ENCODE results near the gene P3H3. TPM values are rescaled to one million over a fixed set of nuclear protein-coding genes. Genes with fewer than 3 reads are reported as not detected.
A peak's percentile ranks its signal among the peaks of the same experiment; 100 is the strongest.

P3H3 gene
- total RNA-seq, 2 experiments from 2014 or later: 0.26 TPM; not detected in 1

GRCh38 chr12:6822426-6823135 is 5.6 kb upstream of the P3H3 start:
- Mint-ChIP-seq H3K4me1 (ENCODE audit: low read depth) (peaks cover 26% of the 10 kb centered on the region), H3K4me3 (no peak overlapping the region), H3K27me3 (ENCODE audit: low read depth) (peaks cover 62% of the 10 kb centered on the region), H3K36me3 (ENCODE audit: low read depth) (no peaks in the 10 kb centered on the region), H3K27ac (no peak overlapping the region), H3K9me3 (ENCODE audit: insufficient read depth) (no peaks in the 10 kb centered on the region)
- ChIA-PET POLR2A (interaction anchor here (1.3 to 1.7 kb wide), 3 partner anchors 30 to 98 kb away, joined by 3 to 10 read pairs (median 3); partner anchors contain the start of gene MLF2), CTCF (interaction anchor here (1.0 to 10.3 kb wide), 4 partner anchors 12 to 69 kb away, joined by 3 to 116 read pairs (median 14); partner anchors contain the start of gene MLF2)
- DNase-seq: no peak
- no peak for ATAC-seq

DNA sequence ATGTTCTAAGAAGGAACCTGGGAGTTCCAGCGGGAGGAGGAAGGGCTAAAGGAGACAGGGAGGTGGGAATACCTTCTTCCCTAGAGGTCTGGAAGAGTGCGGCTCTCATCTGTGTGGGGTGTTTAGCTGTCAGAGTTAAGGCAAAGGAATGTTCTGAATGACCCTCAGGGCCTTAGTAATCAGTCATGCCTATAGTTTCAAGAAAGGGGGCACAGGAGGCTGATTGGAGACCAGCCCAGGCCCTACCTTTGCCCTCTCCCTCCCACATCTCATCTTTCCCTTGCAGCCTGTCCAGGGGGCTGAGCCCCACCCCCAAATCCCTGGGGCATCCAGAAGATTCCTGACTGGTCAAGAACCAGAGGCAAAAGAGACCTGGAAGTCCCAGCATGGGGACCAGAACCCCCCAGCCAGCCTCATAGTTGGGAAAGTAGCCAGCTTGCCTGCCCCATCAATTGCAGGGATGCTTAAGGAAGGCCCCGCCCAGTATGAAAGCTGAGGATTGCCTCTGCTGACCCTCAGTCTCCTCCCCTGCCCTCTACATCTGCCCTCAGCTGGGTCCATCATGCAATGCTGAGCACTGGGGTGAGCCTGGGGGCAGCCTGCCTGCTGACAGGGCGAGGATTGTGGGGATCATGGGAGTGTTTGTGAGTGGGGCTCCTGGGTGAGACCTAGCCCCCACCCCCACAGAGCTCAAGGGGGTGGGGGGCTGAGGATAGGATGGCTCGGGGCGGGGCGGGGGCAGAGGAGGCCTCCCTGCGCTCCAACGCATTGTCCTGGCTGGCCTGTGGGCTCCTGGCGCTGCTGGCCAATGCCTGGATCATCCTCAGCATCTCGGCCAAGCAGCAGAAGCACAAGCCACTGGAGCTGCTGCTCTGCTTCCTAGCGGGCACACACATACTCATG is 4.8 kb upstream of the P3H3 start:
- no peak overlapping the region for H3K27ac Mint-ChIP-seq
- peaks cover 30% of the 10 kb centered on the region for H3K4me1 Mint-ChIP-seq (ENCODE audit: low read depth)
- DNase-seq: no peak
- peaks cover 66% of the 10 kb centered on the region for H3K27me3 Mint-ChIP-seq (ENCODE audit: low read depth)
- H3K4me3 Mint-ChIP-seq: no peak overlapping the region
- H3K36me3 Mint-ChIP-seq (ENCODE audit: low read depth): no peaks in the 10 kb centered on the region
- no peak for ATAC-seq
- ChIA-PET CTCF (interaction anchor here (1.0 to 10.3 kb wide), 7 partner anchors 11 to 203 kb away, joined by 3 to 116 read pairs (median 15); partner anchors contain the start of gene MLF2), POLR2A (interaction anchor here (1.1 to 1.7 kb wide), 3 partner anchors 30 to 100 kb away, joined by 3 to 10 read pairs (median 3); partner anchors contain the start of genes COPS7A and MLF2)
- H3K9me3 Mint-ChIP-seq (ENCODE audit: insufficient read depth): no peaks in the 10 kb centered on the region

- no peak overlapping the region for H3K4me3 Mint-ChIP-seq
- no peak for DNase-seq
- ChIA-PET CTCF (interaction anchor here (0.9 to 10.3 kb wide), 18 partner anchors 10 to 270 kb away, joined by 3 to 116 read pairs (median 7); partner anchors contain the start of genes CD4, CDCA3, LAG3 and MLF2), POLR2A (interaction anchor here (1.1 kb wide), 1 partner anchor 101 kb away, joined by 3 read pairs; the partner anchor contains the start of gene COPS7A)
- no peaks in the 10 kb centered on the region for H3K9me3 Mint-ChIP-seq (ENCODE audit: insufficient read depth)
- H3K27ac Mint-ChIP-seq: no peak overlapping the region
- ATAC-seq: no peak
- H3K4me1 Mint-ChIP-seq (ENCODE audit: low read depth): peaks cover 35% of the 10 kb centered on the region
- H3K36me3 Mint-ChIP-seq (ENCODE audit: low read depth): no peaks in the 10 kb centered on the region
- H3K27me3 Mint-ChIP-seq (ENCODE audit: low read depth): peaks cover 71% of the 10 kb centered on the region
Observed at GRCh38 chr12:6824085-6824775, 4.0 kb upstream of the P3H3 start.

DNA sequence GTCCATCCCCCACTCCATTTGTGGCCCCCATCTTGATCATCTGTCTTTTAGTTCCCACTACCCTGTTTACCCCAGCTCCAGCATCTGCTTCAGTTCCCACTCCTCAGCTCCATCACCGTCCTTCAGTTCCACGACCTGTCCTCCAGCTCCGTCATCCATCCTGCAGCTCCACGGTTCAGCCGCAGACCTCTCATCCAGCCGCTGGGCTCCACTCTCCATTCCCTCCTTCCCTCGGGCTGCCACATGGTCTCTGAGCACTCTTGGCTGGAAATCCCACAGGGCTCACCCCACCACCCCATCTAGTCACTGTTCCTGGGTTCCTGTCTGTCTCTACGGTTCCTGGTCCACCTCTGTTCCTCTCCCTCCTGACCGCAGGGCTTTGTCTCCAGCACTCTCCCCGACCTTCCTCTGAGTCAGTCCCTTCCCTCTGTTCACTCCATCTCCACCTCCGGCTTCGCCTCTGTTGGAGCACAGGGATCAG is 3.3 kb upstream of the P3H3 start:
- no peak overlapping the region for H3K27ac Mint-ChIP-seq
- H3K36me3 Mint-ChIP-seq (ENCODE audit: low read depth): no peaks in the 10 kb centered on the region
- no peaks in the 10 kb centered on the region for H3K9me3 Mint-ChIP-seq (ENCODE audit: insufficient read depth)
- no peak for DNase-seq
- no peak for ATAC-seq
- no peak overlapping the region for H3K4me3 Mint-ChIP-seq
- H3K4me1 Mint-ChIP-seq (ENCODE audit: low read depth): peaks cover 39% of the 10 kb centered on the region
- ChIA-PET CTCF (interaction anchor here (0.6 to 10.3 kb wide), 21 partner anchors 10 to 271 kb away, joined by 3 to 116 read pairs (median 5); partner anchors contain the start of genes CD4, CDCA3, LAG3 and MLF2), POLR2A (interaction anchor here (1.1 kb wide), 1 partner anchor 102 kb away, joined by 3 read pairs; the partner anchor contains the start of gene COPS7A)
- H3K27me3 Mint-ChIP-seq (ENCODE audit: low read depth): peaks cover 74% of the 10 kb centered on the region

GRCh38 chr12:6825398-6826124 is 2.6 kb upstream of the P3H3 start:
- Mint-ChIP-seq H3K36me3 (ENCODE audit: low read depth) (no peaks in the 10 kb centered on the region), H3K9me3 (ENCODE audit: insufficient read depth) (no peaks in the 10 kb centered on the region), H3K4me1 (ENCODE audit: low read depth) (peaks cover 38% of the 10 kb centered on the region), H3K27ac (no peak overlapping the region), H3K27me3 (ENCODE audit: low read depth) (peaks cover 74% of the 10 kb centered on the region), H3K4me3 (no peak overlapping the region)
- DNase-seq: peak; percentile 87
- peak; percentile 69 for ATAC-seq
- POLR2A ChIA-PET: interaction anchor here (0.8 kb wide), 1 partner anchor 51 kb away, joined by 3 read pairs; no protein-coding TSS in a partner anchor
- CTCF ChIA-PET: interaction anchor here (0.6 to 10.3 kb wide), 26 partner anchors 9 to 271 kb away, joined by 3 to 116 read pairs (median 5); partner anchors contain the start of genes CD4, CDCA3, LAG3 and MLF2

DNA sequence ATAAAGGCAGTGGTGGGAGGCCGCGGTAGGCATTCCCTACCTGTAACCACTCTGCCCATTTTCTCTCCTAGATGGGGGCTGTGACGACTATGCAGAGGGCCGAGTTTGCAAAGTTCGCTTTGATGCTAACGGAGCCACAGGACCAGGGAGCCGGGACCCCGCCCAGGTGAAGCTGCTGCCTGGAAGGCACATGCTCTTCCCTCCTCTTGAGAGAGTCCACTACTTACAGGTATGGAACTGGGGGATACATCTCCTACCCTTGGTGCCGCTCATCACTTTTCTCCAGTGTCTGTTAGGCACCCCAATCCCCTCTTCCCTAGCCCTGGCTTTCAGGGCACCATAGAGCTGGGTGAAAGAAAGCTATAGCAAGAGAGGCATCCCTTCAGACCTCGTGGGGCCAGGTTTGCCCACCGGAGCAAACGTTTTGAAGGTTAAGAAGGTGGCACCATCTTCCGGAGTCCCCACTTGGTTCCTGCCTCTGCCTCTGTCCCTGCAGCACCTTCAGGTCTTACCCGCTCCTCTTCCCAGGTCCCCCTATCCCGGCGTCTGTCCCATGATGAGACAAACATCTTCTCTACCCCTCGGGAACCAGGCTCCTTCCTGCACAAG is 2.0 kb upstream of the P3H3 start:
- Mint-ChIP-seq H3K36me3 (ENCODE audit: low read depth) (no peaks in the 10 kb centered on the region), H3K4me3 (no peak overlapping the region), H3K4me1 (ENCODE audit: low read depth) (peaks cover 31% of the 10 kb centered on the region), H3K27ac (no peak overlapping the region), H3K27me3 (ENCODE audit: low read depth) (peaks cover 73% of the 10 kb centered on the region), H3K9me3 (ENCODE audit: insufficient read depth) (no peaks in the 10 kb centered on the region)
- ATAC-seq (no peak), DNase-seq (no peak)
- CTCF ChIA-PET: interaction anchor here (0.8 to 10.3 kb wide), 16 partner anchors 9 to 255 kb away, joined by 3 to 116 read pairs (median 6); partner anchors contain the start of genes CD4, CDCA3, MLF2 and USP5
- POLR2A ChIA-PET: interaction anchor here (0.8 kb wide), 1 partner anchor 51 kb away, joined by 3 read pairs; no protein-coding TSS in a partner anchor

DNA sequence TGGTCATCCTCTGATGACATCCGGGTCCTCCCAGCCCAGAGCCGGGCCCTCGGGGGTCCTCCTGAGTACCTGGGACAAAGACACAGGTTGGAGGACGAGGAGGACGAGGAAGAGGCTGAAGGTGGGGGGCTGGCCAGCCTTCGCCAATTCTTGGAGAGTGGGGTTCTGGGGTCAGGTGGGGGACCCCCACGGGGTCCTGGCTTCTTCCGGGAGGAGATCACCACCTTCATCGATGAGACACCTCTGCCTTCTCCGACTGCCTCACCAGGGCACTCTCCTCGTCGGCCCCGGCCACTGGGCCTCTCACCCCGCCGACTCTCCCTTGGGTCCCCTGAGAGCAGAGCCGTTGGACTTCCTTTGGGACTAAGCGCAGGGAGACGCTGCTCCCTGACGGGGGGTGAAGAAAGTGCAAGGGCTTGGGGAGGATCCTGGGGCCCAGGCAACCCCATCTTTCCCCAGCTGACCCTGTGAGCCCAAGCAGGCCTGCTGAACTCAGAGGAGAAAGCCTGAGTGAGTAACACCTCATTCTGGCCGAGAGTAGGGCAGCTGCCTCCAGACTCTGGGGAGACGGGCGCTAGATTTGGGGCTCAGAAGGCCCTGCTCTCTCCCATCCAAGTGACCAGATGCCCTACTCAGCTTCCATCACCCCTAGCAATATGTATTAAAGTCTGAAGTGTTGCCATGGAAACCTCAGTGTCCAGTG is 1.3 kb upstream of the P3H3 start:
- no peak for ATAC-seq
- Mint-ChIP-seq H3K27ac (no peak overlapping the region), H3K4me3 (peak overlapping the region; percentile 37), H3K36me3 (ENCODE audit: low read depth) (no peaks in the 10 kb centered on the region), H3K4me1 (ENCODE audit: low read depth) (peaks cover 29% of the 10 kb centered on the region), H3K27me3 (ENCODE audit: low read depth) (peaks cover 74% of the 10 kb centered on the region), H3K9me3 (ENCODE audit: insufficient read depth) (no peaks in the 10 kb centered on the region)
- DNase-seq: no peak
- ChIA-PET POLR2A (no interaction called here), CTCF (interaction anchor here (0.9 to 10.3 kb wide), 13 partner anchors 8 to 74 kb away, joined by 3 to 116 read pairs (median 4); partner anchors contain the start of genes CD4, CDCA3, MLF2 and USP5)

GRCh38 chr12:6827437-6827911 is 733 bp upstream of the P3H3 start:
- ChIA-PET CTCF (interaction anchor here (0.9 to 10.3 kb wide), 6 partner anchors 8 to 74 kb away, joined by 3 to 116 read pairs (median 4); partner anchors contain the start of gene MLF2), POLR2A (no interaction called here)
- DNase-seq: peak; percentile 56
- Mint-ChIP-seq H3K4me3 (peak overlapping the region; percentile 37), H3K27me3 (ENCODE audit: low read depth) (peaks cover 68% of the 10 kb centered on the region), H3K36me3 (ENCODE audit: low read depth) (no peaks in the 10 kb centered on the region), H3K9me3 (ENCODE audit: insufficient read depth) (no peaks in the 10 kb centered on the region), H3K4me1 (ENCODE audit: low read depth) (peaks cover 24% of the 10 kb centered on the region), H3K27ac (no peak overlapping the region)
- ATAC-seq: no peak

DNA sequence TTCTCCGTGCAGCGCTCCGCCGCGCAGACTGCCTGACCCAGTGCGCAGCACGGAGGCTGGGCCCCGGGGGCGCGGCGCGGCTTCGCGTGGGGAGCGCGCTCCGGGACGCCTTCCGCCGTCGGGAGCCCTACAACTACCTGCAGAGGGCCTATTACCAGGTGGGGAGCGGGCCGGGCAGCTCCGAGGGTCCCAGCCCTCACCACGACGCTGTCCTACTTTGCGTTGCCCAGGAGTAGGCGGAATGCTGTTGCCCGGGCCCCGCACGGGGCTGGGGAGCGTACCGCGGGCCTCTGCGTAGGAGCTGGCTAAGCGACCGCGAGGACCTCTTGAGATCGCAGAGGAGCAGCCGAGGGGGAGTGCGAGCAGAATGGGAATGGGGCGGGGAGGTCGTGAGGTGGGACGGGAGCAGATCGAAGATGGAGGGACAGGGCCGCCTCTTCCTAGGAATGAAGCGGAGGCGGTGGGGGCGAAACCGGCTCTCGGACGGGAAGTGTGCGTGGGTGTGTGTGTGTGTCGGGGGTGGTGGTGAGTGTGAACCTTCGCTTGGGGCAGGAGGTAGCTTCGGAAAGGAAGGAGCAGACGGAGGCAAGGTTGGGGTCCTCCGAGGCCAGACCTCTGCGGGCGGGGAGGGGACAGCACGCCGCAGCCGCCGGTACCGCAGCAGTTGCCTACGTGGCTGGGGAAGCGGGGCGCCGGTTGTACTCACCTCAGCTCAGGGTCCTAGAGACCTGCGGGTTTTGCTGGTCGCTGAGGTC is 751 bp downstream of the P3H3 start:
- DNase-seq (no peak), ATAC-seq (peak; percentile 52)
- Mint-ChIP-seq H3K36me3 (ENCODE audit: low read depth) (no peaks in the 10 kb centered on the region), H3K9me3 (ENCODE audit: insufficient read depth) (no peaks in the 10 kb centered on the region), H3K4me3 (peak overlapping the region; percentile 66), H3K27me3 (ENCODE audit: low read depth) (peaks cover 57% of the 10 kb centered on the region), H3K27ac (no peak overlapping the region), H3K4me1 (ENCODE audit: low read depth) (peaks cover 24% of the 10 kb centered on the region)
- CTCF ChIA-PET: interaction anchor here (0.9 to 10.3 kb wide), 7 partner anchors 37 to 208 kb away, joined by 3 to 116 read pairs (median 3); partner anchors contain the start of genes MLF2 and SPSB2
- POLR2A ChIA-PET: interaction anchor here (0.7 to 1.6 kb wide), 7 partner anchors 22 to 209 kb away, joined by 3 to 6 read pairs (median 4); partner anchors contain the start of genes C12orf57, CDCA3, PTMS and RNU7-1
